HepG2 (cell line): Measurements from ENCODE around the gene SPPL3. TPM values are rescaled to one million over a fixed set of nuclear protein-coding genes. Genes with fewer than 3 reads are reported as not detected.

Experiments used
- CREM ChIP-seq, 2 experiments: sonication (generic) in 1 of 2; formaldehyde crosslinking in 1 of 2; IDR thresholded peaks; 2 replicates each; pipeline versions ENCODE4 v1.4.0 to v1.6.1; 2016 to 2020; ENCODE audit warnings: antibody characterized with exemption in 1 of 2, mild to moderate bottlenecking in 1 of 2, missing genetic modification reagents in 1 of 2
- GABPB1 ChIP-seq: IDR thresholded peaks from 2 replicates; pipeline ENCODE4 v1.6.1; 2016; ENCODE audit warnings: mild to moderate bottlenecking, missing genetic modification reagents, moderate library complexity, missing compliant biosample characterization
- HNF4G ChIP-seq, 2 experiments: sonication (generic) in 1 of 2; formaldehyde crosslinking in 1 of 2; IDR thresholded peaks; 2 replicates each; pipeline versions ENCODE4 v1.4.0 to v1.6.1; 2011 to 2020; ENCODE audit warnings: borderline replicate concordance in 2 of 2, low read depth in 2 of 2, mild to moderate bottlenecking in 2 of 2, low read length in 1 of 2, missing genetic modification reagents in 1 of 2, moderate library complexity in 1 of 2
- IRX3 ChIP-seq: sonication (generic); formaldehyde crosslinking; IDR thresholded peaks from 2 replicates; pipeline ENCODE4 v1.8.1; 2023; ENCODE audit warnings: mild to moderate bottlenecking, low read depth, missing genetic modification reagents, borderline replicate concordance
- JARID2 ChIP-seq: sonication (generic); formaldehyde crosslinking; IDR thresholded peaks from 2 replicates; pipeline ENCODE4 v1.8.1; 2023; ENCODE audit warnings: missing genetic modification reagents, inconsistent platforms; ENCODE audit not compliant: insufficient replicate concordance
- KDM2A ChIP-seq: sonication (generic); formaldehyde crosslinking; IDR thresholded peaks from 2 replicates; pipeline ENCODE4 v1.4.0; 2020; ENCODE audit warnings: low read depth, missing genetic modification reagents, borderline replicate concordance
- SIN3B ChIP-seq: fragments of 150-350 bp; IDR thresholded peaks from 2 replicates; pipeline ENCODE4 v1.6.1; 2014; ENCODE audit warnings: low read length
- THRA ChIP-seq: sonication (generic); formaldehyde crosslinking; IDR thresholded peaks from 2 replicates; pipeline ENCODE4 v1.4.0; 2020; ENCODE audit warnings: missing genetic modification reagents, borderline replicate concordance
- WIZ ChIP-seq: sonication (generic); formaldehyde crosslinking; IDR thresholded peaks from 2 replicates; pipeline ENCODE4 v1.5.1; 2020; ENCODE audit warnings: mild to moderate bottlenecking, missing genetic modification reagents
- ZFP62 ChIP-seq: sonication (generic); formaldehyde crosslinking; IDR thresholded peaks from 2 replicates; pipeline ENCODE4 v1.4.0; 2020; ENCODE audit warnings: missing genetic modification reagents
- ZNF274 ChIP-seq: sonication (generic); formaldehyde crosslinking; IDR thresholded peaks from 2 replicates; pipeline ENCODE4 v1.5.1; 2020; ENCODE audit warnings: mild to moderate bottlenecking, missing genetic modification reagents
- ZNF281 ChIP-seq: sonication (generic); formaldehyde crosslinking; IDR thresholded peaks from 2 replicates; pipeline ENCODE4 v1.4.0; 2020; ENCODE audit warnings: missing genetic modification reagents, borderline replicate concordance
- ZNF292 ChIP-seq: sonication (generic); formaldehyde crosslinking; IDR thresholded peaks from 2 replicates; pipeline ENCODE4 v1.8.1; 2022; ENCODE audit warnings: mild to moderate bottlenecking, low read depth, missing genetic modification reagents, borderline replicate concordance
- ZNF333 ChIP-seq: sonication (generic); formaldehyde crosslinking; IDR thresholded peaks from 2 replicates; pipeline ENCODE4 v1.4.0; 2020; ENCODE audit warnings: mild to moderate bottlenecking, missing genetic modification reagents, borderline replicate concordance
- ZNF609 ChIP-seq: sonication (generic); formaldehyde crosslinking; IDR thresholded peaks from 2 replicates; pipeline ENCODE4 v1.4.0; 2020; ENCODE audit warnings: mild to moderate bottlenecking, missing genetic modification reagents, borderline replicate concordance
- polyA plus RNA-seq, 8 experiments: library from polyadenylated mRNA; depleted of rRNA in 3 of 8; stranded (reverse) in 7 of 8; unstranded in 1 of 8; fragments of >200 nt; fragmentation: Illumina TruSeq in 4 of 8; extraction: Trizol in 4 of 8; gene quantifications; 2 replicates each; pipeline versions ENCODE4 v1.2.1 to v1.2.3, GENCODE V29; 2011 to 2016; ENCODE audit warnings: low read depth in 4 of 8, missing spikeins in 1 of 8, mixed read lengths in 1 of 8; ENCODE audit not compliant: insufficient read depth in 1 of 8
- total RNA-seq, 5 experiments: library from RNA; depleted of rRNA; stranded (reverse); fragments of >200 nt; fragmentation: Illumina TruSeq; extraction: Trizol; gene quantifications; 2 replicates each; pipeline ENCODE4 v1.2.3, GENCODE V29; 2016; ENCODE audit warnings: low read depth in 1 of 5
- TF ChIP-seq, protein P1 (sequence below): sonication (generic); formaldehyde crosslinking; IDR thresholded peaks from 2 replicates; pipeline ENCODE4 v1.4.0; 2020; ENCODE audit warnings: missing genetic modification reagents

Gene SPPL3
- total and polyA plus RNA-seq, 2 of the 13 experiments (the other 11 are each of a cell fraction or from before 2014, with no cell fraction given), result 8.9 to 9.1 TPM

DNA sequence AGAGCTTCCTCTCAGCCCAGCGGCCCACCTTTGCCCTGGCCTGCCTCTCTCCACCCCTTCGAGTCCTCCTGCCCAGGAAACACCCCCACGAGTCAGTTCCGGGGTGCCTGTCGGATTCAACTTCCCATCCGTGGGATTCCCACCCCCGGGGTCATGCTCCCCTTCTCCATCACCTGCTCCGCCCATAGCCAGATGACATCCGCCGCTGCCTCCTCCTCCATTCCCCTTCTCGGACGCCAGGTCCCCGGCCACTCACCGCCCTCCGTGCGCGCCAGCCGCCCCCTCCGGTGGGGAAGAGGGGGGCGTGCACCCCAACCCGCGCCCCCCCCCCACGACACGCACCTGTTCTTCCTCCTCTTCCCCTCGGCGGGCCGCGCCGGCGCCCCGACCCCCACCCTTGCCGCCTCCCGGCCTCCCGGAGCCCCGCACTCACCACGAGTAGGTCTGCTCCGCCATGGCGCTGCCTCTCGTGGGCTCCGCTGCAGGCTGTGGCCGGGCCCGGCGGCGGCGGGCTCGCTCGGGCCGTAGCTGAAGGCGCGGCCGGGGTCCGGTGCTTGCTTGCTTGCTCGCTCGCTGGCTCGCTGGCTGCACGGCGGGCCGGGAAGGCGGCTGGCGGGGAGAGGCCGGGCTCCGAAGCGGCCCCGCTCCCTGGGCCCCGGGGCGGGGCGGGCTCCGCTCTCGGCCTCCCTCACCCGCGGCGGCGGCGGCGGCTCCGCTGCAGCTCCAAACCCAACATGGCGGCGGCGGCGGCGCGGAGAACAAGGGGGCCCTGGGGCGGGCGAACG is 554 bp downstream of the SPPL3 start (continued):
- TF ChIP-seq GABPB1 (CRISPR knock-in tag) (peak; percentile 74), ZNF274 (CRISPR knock-in tag) (no peak), HNF4G (IDR thresholded peaks at IDR 0.05; ENCODE audit: borderline replicate concordance, low read depth, low read length) (no peak), HNF4G (CRISPR knock-in tag; IDR thresholded peaks at IDR 0.05; ENCODE audit: borderline replicate concordance, low read depth) (no peak), IRX3 (CRISPR knock-in tag) (no peak), CREM (IDR thresholded peaks at IDR 0.05) (no peak), CREM (CRISPR knock-in tag; IDR thresholded peaks at IDR 0.05) (no peak), ZNF292 (CRISPR knock-in tag) (no peak), JARID2 (CRISPR knock-in tag) (no peak), KDM2A (peak; percentile 57), SIN3B (no peak), ZNF281 (CRISPR knock-in tag) (no peak), ZNF609 (no peak), WIZ (CRISPR knock-in tag) (no peak), ZNF333 (CRISPR knock-in tag) (peak; percentile 75; the same call in 1 of the 2 replicates), THRA (CRISPR knock-in tag) (no peak), ZFP62 (CRISPR knock-in tag) (no peak)
- TF ChIP-seq, protein P1, sequence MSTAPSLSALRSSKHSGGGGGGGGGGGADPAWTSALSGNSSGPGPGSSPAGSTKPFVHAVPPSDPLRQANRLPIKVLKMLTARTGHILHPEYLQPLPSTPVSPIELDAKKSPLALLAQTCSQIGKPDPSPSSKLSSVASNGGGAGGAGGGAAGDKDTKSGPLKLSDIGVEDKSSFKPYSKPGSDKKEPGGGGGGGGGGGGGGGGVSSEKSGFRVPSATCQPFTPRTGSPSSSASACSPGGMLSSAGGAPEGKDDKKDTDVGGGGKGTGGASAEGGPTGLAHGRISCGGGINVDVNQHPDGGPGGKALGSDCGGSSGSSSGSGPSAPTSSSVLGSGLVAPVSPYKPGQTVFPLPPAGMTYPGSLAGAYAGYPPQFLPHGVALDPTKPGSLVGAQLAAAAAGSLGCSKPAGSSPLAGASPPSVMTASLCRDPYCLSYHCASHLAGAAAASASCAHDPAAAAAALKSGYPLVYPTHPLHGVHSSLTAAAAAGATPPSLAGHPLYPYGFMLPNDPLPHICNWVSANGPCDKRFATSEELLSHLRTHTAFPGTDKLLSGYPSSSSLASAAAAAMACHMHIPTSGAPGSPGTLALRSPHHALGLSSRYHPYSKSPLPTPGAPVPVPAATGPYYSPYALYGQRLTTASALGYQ (CRISPR knock-in tag), result no peak
